ENCODE measurements around the gene PARD3. TPM values are rescaled to one million over a fixed set of nuclear protein-coding genes. Genes with fewer than 3 reads are reported as not detected.

Gene PARD3
- polyA plus RNA-seq, 3 donors = 0.51 TPM; not detected in 2

DNA sequence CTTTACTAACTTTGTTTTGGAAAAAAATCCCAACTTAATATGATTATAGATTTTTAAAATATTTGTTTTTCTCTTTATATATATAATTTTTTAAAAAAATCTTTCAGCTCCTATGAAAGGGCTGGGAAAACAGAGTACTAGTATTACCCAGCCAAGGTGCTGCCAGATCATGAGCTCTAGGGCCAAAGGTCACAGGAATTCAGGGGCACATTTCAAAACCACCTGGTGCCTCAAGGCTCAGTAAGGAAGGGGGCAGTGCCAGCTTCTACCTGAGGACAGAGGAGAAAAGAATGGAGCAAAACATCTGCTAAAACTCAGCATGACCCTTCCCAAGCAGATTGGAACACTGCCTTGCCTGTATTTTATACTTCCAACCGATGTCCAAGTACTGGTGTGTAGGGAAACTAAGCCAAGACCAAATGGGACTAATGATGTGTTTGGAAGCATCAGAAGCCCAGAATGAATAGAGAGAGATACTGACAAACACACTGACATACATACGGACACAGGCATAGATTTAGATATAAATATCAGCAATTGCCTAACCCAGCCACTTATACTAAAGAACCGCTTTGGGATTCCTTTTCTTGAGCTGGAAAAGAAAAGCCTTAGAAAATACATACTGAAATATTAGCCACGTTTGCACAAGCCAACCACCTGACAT is 667.3 kb downstream of the PARD3 start:
- DNase-seq = no peak
- intact Hi-C loops (cut with micrococcal nuclease) = no loop called here
- H4K20me1 ChIP-seq (ENCODE audit: insufficient read depth, low read length) = no peaks in the 10 kb centered on the region
- Mint-ChIP-seq H3K27me3 (ENCODE audit: low read depth in 3 of 3) (peaks cover 0 to 2% (median 0%) of the 10 kb centered on the region in 3 donors), H3K4me3 (no peak overlapping the region), H3K27ac (no peak overlapping the region), H3K4me1 (no peaks in the 10 kb centered on the region), H3K9me3 (peaks cover 0 to 2% (median 0%) of the 10 kb centered on the region in 7 donors), H3K36me3 (no peaks in the 10 kb centered on the region)
- no peak overlapping the region for H3K9ac ChIP-seq (ENCODE audit: insufficient read depth, low read length, poor library complexity, severe bottlenecking)
- no peaks in the 10 kb centered on the region for H3K79me2 ChIP-seq (ENCODE audit: insufficient read depth, low read length)
- H2AFZ ChIP-seq (ENCODE audit: insufficient read depth, low read depth, low read length, poor library complexity, severe bottlenecking) = no peak overlapping the region
- 100% methylated on average over 2 of the region's 4 CpGs for WGBS (ENCODE audit: insufficient coverage)
- TF ChIP-seq, protein P1, sequence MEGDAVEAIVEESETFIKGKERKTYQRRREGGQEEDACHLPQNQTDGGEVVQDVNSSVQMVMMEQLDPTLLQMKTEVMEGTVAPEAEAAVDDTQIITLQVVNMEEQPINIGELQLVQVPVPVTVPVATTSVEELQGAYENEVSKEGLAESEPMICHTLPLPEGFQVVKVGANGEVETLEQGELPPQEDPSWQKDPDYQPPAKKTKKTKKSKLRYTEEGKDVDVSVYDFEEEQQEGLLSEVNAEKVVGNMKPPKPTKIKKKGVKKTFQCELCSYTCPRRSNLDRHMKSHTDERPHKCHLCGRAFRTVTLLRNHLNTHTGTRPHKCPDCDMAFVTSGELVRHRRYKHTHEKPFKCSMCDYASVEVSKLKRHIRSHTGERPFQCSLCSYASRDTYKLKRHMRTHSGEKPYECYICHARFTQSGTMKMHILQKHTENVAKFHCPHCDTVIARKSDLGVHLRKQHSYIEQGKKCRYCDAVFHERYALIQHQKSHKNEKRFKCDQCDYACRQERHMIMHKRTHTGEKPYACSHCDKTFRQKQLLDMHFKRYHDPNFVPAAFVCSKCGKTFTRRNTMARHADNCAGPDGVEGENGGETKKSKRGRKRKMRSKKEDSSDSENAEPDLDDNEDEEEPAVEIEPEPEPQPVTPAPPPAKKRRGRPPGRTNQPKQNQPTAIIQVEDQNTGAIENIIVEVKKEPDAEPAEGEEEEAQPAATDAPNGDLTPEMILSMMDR (IDR thresholded peaks at IDR 0.05) = no peak
- no peaks in the 10 kb centered on the region for H3K4me1 ChIP-seq (ENCODE audit: control insufficient read depth in 1 of 2, insufficient read depth in 2 of 2, low read length in 2 of 2)
- no peaks in the 10 kb centered on the region for H3K36me3 ChIP-seq (replicated peaks in 1 of 2; ENCODE audit: control insufficient read depth in 1 of 2, insufficient read depth in 2 of 2, low read length in 2 of 2)
- H3K4me2 ChIP-seq (replicated peaks; ENCODE audit: extremely low read depth, low read length, poor library complexity, severe bottlenecking) = no peak overlapping the region
- no peak overlapping the region for H3K27ac ChIP-seq (ENCODE audit: low read depth in 1 of 2, low read length in 2 of 2)
- H3K27me3 ChIP-seq (ENCODE audit: control insufficient read depth in 2 of 2, insufficient read depth in 2 of 2, low read length in 2 of 2) = no peaks in the 10 kb centered on the region
- no peaks in the 10 kb centered on the region for H3K9me3 ChIP-seq (replicated peaks in 1 of 2; ENCODE audit: control insufficient read depth in 1 of 2, insufficient read depth in 1 of 2, low read length in 2 of 2)
- no peak overlapping the region for H3K4me3 ChIP-seq (replicated peaks in 1 of 3; ENCODE audit: low read depth in 2 of 3, low read length in 3 of 3)

DNA sequence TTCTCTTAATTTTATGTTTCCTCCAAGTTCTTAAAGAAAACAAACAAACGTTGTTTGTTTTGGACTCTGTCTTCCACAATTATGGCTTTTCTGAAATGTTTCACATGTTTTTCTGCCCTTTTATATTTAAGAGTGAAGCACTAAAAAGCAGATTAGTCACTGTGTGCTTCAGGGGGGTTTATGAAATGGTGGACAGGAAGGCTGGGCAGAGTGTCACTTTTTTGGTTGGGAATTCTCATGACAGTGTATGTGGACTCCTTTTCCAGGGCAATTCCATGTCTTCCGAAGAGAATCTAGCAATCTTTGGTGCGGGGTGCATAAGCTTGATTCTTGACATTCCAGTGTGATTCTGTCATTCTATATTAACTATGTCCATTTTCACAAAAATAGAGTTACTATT is 669.4 kb downstream of the PARD3 start:
- Histone ChIP-seq H3K4me3 (replicated peaks in 1 of 3; ENCODE audit: low read depth in 2 of 3, low read length in 3 of 3) (no peak overlapping the region), H3K27ac (ENCODE audit: low read depth in 1 of 2, low read length in 2 of 2) (no peak overlapping the region), H4K20me1 (ENCODE audit: insufficient read depth, low read length) (no peaks in the 10 kb centered on the region), H3K9me3 (replicated peaks in 1 of 2; ENCODE audit: control insufficient read depth in 1 of 2, insufficient read depth in 1 of 2, low read length in 2 of 2) (no peaks in the 10 kb centered on the region), H3K79me2 (ENCODE audit: insufficient read depth, low read length) (no peaks in the 10 kb centered on the region), H2AFZ (ENCODE audit: insufficient read depth, low read depth, low read length, poor library complexity, severe bottlenecking) (no peak overlapping the region), H3K27me3 (ENCODE audit: control insufficient read depth in 2 of 2, insufficient read depth in 2 of 2, low read length in 2 of 2) (no peaks in the 10 kb centered on the region), H3K9ac (ENCODE audit: insufficient read depth, low read length, poor library complexity, severe bottlenecking) (no peak overlapping the region), H3K4me2 (replicated peaks; ENCODE audit: extremely low read depth, low read length, poor library complexity, severe bottlenecking) (no peak overlapping the region), H3K4me1 (ENCODE audit: control insufficient read depth in 1 of 2, insufficient read depth in 2 of 2, low read length in 2 of 2) (no peaks in the 10 kb centered on the region), H3K36me3 (replicated peaks in 1 of 2; ENCODE audit: control insufficient read depth in 1 of 2, insufficient read depth in 2 of 2, low read length in 2 of 2) (no peaks in the 10 kb centered on the region)
- H3K27ac Mint-ChIP-seq = no peak overlapping the region
- intact Hi-C loops (cut with micrococcal nuclease) = no loop called here
- H3K36me3 Mint-ChIP-seq = no peaks in the 10 kb centered on the region
- TF ChIP-seq, protein P1 (IDR thresholded peaks at IDR 0.05) = no peak
- peaks cover 0 to 2% (median 0%) of the 10 kb centered on the region in 3 donors for H3K27me3 Mint-ChIP-seq (ENCODE audit: low read depth in 3 of 3)
- DNase-seq = no peak
- H3K9me3 Mint-ChIP-seq = peaks cover 0 to 2% (median 0%) of the 10 kb centered on the region in 7 donors
- WGBS (ENCODE audit: insufficient coverage) = 100% methylated on average over 1 of the region's 3 CpGs
- H3K4me3 Mint-ChIP-seq = no peak overlapping the region
- H3K4me1 Mint-ChIP-seq = no peaks in the 10 kb centered on the region

All from CD14-positive monocyte (primary cell).